GM21528 (cell line): ENCODE results near the gene DGKE.

Experiments
- ATAC-seq: cut with Tn5 transposase; IDR thresholded peaks from one replicate; pipeline ENCODE4 v1.9.1; 2021; ENCODE audit warnings: mild to moderate bottlenecking, moderate library complexity; ENCODE audit not compliant: unreplicated experiment, low FRiP score

The DGKE gene

GRCh38 chr17:56910509-56911235, 76.7 kb downstream of the DGKE start:
- ATAC-seq = no peak

GRCh38 chr17:56912105-56912999, 78.4 kb downstream of the DGKE start:
- no peak for ATAC-seq

- no peak for ATAC-seq
Observed at GRCh38 chr17:56913000-56913311, 79.0 kb downstream of the DGKE start.

- peak; percentile 36 for ATAC-seq
Observed at GRCh38 chr17:56913353-56913866, 79.5 kb downstream of the DGKE start.

- peak; percentile 73 for ATAC-seq
Observed at GRCh38 chr17:56913867-56914580, 80.1 kb downstream of the DGKE start, which contains the start of gene TRIM25. TRIM25 (minus strand) TSS chr17:56914049; CDS start chr17:56913988, 61 bp downstream.

- ATAC-seq = no peak
Observed at GRCh38 chr17:56914581-56915273, 80.8 kb downstream of the DGKE start.

- ATAC-seq = no peak
Observed at GRCh38 chr17:56917559-56918296, 83.8 kb downstream of the DGKE start.

GRCh38 chr17:56918916-56919315, 85.0 kb downstream of the DGKE start:
- no peak for ATAC-seq
